Measurements from ENCODE around the gene PARD6A.

Gene PARD6A

DNA sequence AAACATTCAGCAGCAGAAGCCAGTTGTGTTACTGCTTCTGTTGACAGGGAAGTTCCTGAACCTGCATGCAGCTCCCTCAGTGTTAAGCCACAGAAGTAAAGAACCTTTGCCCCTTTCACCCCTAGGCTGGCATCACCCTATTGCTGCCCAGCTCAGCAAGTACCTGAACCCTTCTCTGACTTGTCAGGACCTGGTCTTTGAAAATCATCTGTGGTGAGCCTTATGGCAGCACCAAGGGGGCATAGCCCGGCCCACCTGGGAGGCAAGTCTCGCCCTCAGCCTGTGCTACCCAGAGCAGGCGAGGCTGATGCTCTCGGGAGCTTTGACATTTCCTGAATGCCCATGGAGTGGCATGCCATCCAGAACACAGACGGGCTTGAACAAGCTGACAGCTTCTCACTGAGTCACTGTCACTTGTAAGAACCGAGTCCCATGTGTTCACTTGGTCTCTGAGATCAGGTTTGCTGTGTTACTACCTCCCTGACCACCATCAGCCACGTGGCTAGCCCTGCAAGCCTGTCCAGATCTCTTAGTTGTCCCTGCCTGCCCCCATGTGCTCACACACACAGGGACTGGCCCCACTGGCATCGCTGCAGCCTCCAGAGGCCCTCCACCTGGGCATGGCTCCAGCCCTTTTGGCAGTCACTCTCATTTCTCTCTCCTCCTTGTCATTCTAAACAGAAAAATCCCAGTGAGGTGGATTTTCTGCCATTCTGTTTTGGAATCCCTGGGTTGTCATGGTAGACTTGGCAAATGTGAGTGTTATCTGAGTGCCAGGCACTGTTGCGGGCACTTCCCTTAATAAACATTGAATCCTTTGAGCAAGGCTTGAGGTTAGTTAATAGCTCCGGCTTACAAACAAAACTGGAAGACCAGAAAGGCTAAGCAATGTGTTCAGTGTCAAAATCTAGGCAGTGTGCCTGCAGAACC lies 18.7 kb upstream of the PARD6A start:
- in situ Hi-C loops (cut with MboI; ENCODE audit: low sequenced_read_pairs, unreplicated experiment) = loop anchor here (10.0 kb wide), 1 partner anchor 107 kb away; no protein-coding TSS in a partner anchor
- no peak for DNase-seq (ENCODE audit: low spot score)
- TF ChIP-seq, protein P1, sequence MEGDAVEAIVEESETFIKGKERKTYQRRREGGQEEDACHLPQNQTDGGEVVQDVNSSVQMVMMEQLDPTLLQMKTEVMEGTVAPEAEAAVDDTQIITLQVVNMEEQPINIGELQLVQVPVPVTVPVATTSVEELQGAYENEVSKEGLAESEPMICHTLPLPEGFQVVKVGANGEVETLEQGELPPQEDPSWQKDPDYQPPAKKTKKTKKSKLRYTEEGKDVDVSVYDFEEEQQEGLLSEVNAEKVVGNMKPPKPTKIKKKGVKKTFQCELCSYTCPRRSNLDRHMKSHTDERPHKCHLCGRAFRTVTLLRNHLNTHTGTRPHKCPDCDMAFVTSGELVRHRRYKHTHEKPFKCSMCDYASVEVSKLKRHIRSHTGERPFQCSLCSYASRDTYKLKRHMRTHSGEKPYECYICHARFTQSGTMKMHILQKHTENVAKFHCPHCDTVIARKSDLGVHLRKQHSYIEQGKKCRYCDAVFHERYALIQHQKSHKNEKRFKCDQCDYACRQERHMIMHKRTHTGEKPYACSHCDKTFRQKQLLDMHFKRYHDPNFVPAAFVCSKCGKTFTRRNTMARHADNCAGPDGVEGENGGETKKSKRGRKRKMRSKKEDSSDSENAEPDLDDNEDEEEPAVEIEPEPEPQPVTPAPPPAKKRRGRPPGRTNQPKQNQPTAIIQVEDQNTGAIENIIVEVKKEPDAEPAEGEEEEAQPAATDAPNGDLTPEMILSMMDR (IDR thresholded peaks at IDR 0.05; ENCODE audit: borderline replicate concordance, control extremely low read depth, extremely low read depth, insufficient read depth, missing control alignments) = no peak

DNA sequence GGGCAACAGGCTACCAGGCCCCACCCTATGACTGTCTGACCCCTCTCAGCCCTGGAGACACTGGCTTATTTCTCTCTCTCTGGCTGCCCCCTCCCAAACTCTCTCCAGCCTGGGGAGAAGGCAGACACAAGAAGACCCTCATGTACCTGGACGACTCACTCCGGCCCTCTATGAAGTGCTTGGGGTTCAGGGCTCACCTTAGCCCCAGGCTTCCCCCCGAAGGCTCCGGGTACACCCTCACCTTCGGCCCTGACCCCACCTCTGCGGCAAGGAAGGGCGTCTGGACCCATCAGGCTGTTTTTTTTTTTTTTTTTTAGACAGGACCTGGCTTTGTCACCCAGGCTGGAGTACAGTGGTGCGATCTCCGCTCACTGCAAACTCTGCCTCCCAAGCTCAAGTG lies 16.7 kb upstream of the PARD6A start:
- in situ Hi-C loops (cut with MboI; ENCODE audit: low sequenced_read_pairs, unreplicated experiment) = loop anchor here (10.0 kb wide), 1 partner anchor 109 kb away; no protein-coding TSS in a partner anchor

GRCh38 chr16:67645397-67646121 lies 15.2 kb upstream of the PARD6A start:
- in situ Hi-C loops (cut with MboI; ENCODE audit: low sequenced_read_pairs, unreplicated experiment) = loop anchor here (10.0 kb wide), 1 partner anchor 111 kb away; no protein-coding TSS in a partner anchor
- no peak for DNase-seq (ENCODE audit: low spot score)
- TF ChIP-seq, protein P1 (IDR thresholded peaks at IDR 0.05; ENCODE audit: borderline replicate concordance, control extremely low read depth, extremely low read depth, insufficient read depth, missing control alignments) = no peak

More for the DNA sequence above, 16.7 kb upstream of the PARD6A start:
- TF ChIP-seq, protein P1 (IDR thresholded peaks at IDR 0.05; ENCODE audit: borderline replicate concordance, control extremely low read depth, extremely low read depth, insufficient read depth, missing control alignments) = no peak
- DNase-seq (ENCODE audit: low spot score) = peak; percentile 34

DNA sequence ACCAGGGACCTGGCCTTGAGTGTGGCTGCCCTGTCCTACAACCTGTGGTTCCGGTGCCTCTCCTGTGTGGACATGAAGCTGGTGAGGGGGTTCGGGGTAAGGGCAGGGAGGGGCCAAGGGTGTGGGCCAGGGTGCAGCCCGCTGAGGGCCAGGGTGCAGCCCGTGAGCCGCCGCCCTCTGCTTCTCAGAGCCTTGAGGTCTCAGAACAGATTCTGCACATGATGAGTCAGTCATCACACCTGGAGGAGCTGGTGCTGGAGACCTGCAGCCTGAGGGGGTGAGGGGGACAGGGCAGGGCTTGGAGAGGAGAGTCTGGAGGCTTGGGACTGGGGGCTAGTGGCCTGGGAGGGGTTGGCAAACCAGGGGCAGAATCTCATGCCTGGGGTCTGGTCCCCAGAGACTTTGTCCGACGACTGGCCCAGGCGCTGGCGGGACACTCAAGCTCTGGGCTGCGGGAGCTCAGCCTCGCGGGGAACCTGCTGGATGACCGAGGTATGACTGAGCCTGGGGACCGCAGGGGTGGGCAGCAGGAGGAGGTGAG lies 13.6 kb upstream of the PARD6A start:
- in situ Hi-C loops (cut with MboI; ENCODE audit: low sequenced_read_pairs, unreplicated experiment) = loop anchor here (10.0 kb wide), 1 partner anchor 112 kb away; no protein-coding TSS in a partner anchor
- TF ChIP-seq, protein P1 (IDR thresholded peaks at IDR 0.05; ENCODE audit: borderline replicate concordance, control extremely low read depth, extremely low read depth, insufficient read depth, missing control alignments) = no peak
- DNase-seq (ENCODE audit: low spot score) = no peak

DNA sequence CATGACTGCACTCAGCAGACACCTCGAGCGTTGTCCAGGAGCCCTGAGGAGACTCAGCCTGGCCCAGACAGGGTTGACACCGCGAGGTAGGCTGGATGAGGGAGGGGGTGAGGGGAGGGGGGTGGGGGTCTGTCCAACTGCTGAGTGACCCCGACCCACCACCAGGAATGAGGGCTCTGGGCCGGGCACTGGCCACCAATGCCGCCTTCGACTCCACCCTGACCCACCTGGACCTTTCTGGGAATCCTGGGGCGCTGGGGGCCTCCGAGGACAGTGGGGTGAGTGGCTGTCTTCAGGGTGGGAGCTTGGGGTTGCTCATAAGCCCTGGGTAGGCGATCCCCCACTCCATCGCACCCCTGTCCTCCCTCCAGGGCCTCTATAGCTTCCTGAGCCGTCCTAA lies 13.1 kb upstream of the PARD6A start:
- in situ Hi-C loops (cut with MboI; ENCODE audit: low sequenced_read_pairs, unreplicated experiment) = loop anchor here (10.0 kb wide), 1 partner anchor 113 kb away; no protein-coding TSS in a partner anchor
- TF ChIP-seq, protein P1 (IDR thresholded peaks at IDR 0.05; ENCODE audit: borderline replicate concordance, control extremely low read depth, extremely low read depth, insufficient read depth, missing control alignments) = no peak
- DNase-seq (ENCODE audit: low spot score) = no peak
